Measurements from ENCODE around the gene SPINT4.

Gene SPINT4

GRCh38 chr20:45768479-45768878 lies 46.3 kb downstream of the SPINT4 start:
- H3K27me3 ChIP-seq (replicated peaks): no peaks in the 10 kb centered on the region
- in situ Hi-C loops (cut with HindIII; ENCODE audit: low pct_ligation_motif_present, low sequenced_read_pairs): no loop called here
- H3K27ac ChIP-seq: no peak overlapping the region
- no peak for TF ChIP-seq CTCF (IDR thresholded peaks at IDR 0.05; ENCODE audit: low read depth, low read length, missing control alignments)
- no peak overlapping the region for H3K4me3 ChIP-seq (ENCODE audit: low read depth, low read length)
- no peak for DNase-seq
- no peaks in the 10 kb centered on the region for H3K36me3 ChIP-seq (replicated peaks)

- DNase-seq: peak; percentile 58
- no peaks in the 10 kb centered on the region for H3K27me3 ChIP-seq (replicated peaks)
- no peaks in the 10 kb centered on the region for H3K36me3 ChIP-seq (replicated peaks)
- no peak overlapping the region for H3K27ac ChIP-seq
- in situ Hi-C loops (cut with HindIII; ENCODE audit: low pct_ligation_motif_present, low sequenced_read_pairs): no loop called here
- H3K4me3 ChIP-seq (ENCODE audit: low read depth, low read length): no peak overlapping the region
- peak; percentile 92 for TF ChIP-seq CTCF (IDR thresholded peaks at IDR 0.05; ENCODE audit: low read depth, low read length, missing control alignments)
These were observed 49.1 kb downstream of the SPINT4 start for GRCh38 chr20:45771182-45771759.

- Histone ChIP-seq H3K36me3 (replicated peaks) (no peaks in the 10 kb centered on the region), H3K27ac (no peak overlapping the region), H3K27me3 (replicated peaks) (no peaks in the 10 kb centered on the region), H3K4me3 (ENCODE audit: low read depth, low read length) (no peak overlapping the region)
- no peak for DNase-seq
- no peak for TF ChIP-seq CTCF (IDR thresholded peaks at IDR 0.05; ENCODE audit: low read depth, low read length, missing control alignments)
- in situ Hi-C loops (cut with HindIII; ENCODE audit: low pct_ligation_motif_present, low sequenced_read_pairs): no loop called here
These were observed 50.5 kb downstream of the SPINT4 start for GRCh38 chr20:45772693-45773092.

GRCh38 chr20:45774945-45775344 lies 52.8 kb downstream of the SPINT4 start:
- TF ChIP-seq CTCF (IDR thresholded peaks at IDR 0.05; ENCODE audit: low read depth, low read length, missing control alignments): no peak
- H3K27ac ChIP-seq: no peak overlapping the region
- in situ Hi-C loops (cut with HindIII; ENCODE audit: low pct_ligation_motif_present, low sequenced_read_pairs): no loop called here
- no peaks in the 10 kb centered on the region for H3K36me3 ChIP-seq (replicated peaks)
- no peaks in the 10 kb centered on the region for H3K27me3 ChIP-seq (replicated peaks)
- no peak for DNase-seq
- H3K4me3 ChIP-seq (ENCODE audit: low read depth, low read length): no peak overlapping the region

- in situ Hi-C loops (cut with HindIII; ENCODE audit: low pct_ligation_motif_present, low sequenced_read_pairs): no loop called here
- no peak overlapping the region for H3K27ac ChIP-seq
These were observed 53.3 kb downstream of the SPINT4 start for GRCh38 chr20:45775411-45775810.

More at GRCh38 chr20:45775411-45775810, 53.3 kb downstream of the SPINT4 start:
- Histone ChIP-seq H3K27me3 (replicated peaks) (no peaks in the 10 kb centered on the region), H3K4me3 (ENCODE audit: low read depth, low read length) (no peak overlapping the region), H3K36me3 (replicated peaks) (no peaks in the 10 kb centered on the region)
- no peak for DNase-seq
- no peak for TF ChIP-seq CTCF (IDR thresholded peaks at IDR 0.05; ENCODE audit: low read depth, low read length, missing control alignments)

Measured in brain microvascular endothelial cell (primary cell).